CMK (cell line): ENCODE results near the gene UGT2B17.
"Not testable (repeated sequence)": the region's sequence is repeated elsewhere in the genome, so short reads cannot be mapped to it uniquely, and the experiment has no call there.

Experiments
- DNase-seq: peaks from one replicate; pipeline ENCODE4 v3.0.0-alpha.2; 2010; ENCODE audit warnings: low read depth

Gene UGT2B17

GRCh38 chr4:68576272-68577125 is at the start of gene UGT2B17:
TSS of gene UGT2B17 (minus strand) at chr4:68576322. CDS start at chr4:68568484, 7,838 bp downstream.
- DNase-seq: no peak

- DNase-seq: not testable (repeated sequence)
Measured at GRCh38 chr4:68622731-68623130, 46.6 kb upstream of the UGT2B17 start.

GRCh38 chr4:68617003-68617698 is 41.0 kb upstream of the UGT2B17 start:
- no peak for DNase-seq

GRCh38 chr4:68615699-68616422 is 39.7 kb upstream of the UGT2B17 start:
- no peak for DNase-seq

GRCh38 chr4:68613752-68614151 is 37.6 kb upstream of the UGT2B17 start:
- no peak for DNase-seq

GRCh38 chr4:68606240-68606639 is 30.1 kb upstream of the UGT2B17 start:
- DNase-seq: no peak

GRCh38 chr4:68599150-68599549 is 23.0 kb upstream of the UGT2B17 start:
- no peak for DNase-seq

- no peak for DNase-seq
Measured at GRCh38 chr4:68597482-68597881, 21.4 kb upstream of the UGT2B17 start.

- no peak for DNase-seq
Measured at GRCh38 chr4:68594678-68595077, 18.6 kb upstream of the UGT2B17 start.

- no peak for DNase-seq
Measured at GRCh38 chr4:68593112-68593511, 17.0 kb upstream of the UGT2B17 start.

GRCh38 chr4:68592673-68593072 is 16.6 kb upstream of the UGT2B17 start:
- no peak for DNase-seq

- DNase-seq: no peak
Measured at GRCh38 chr4:68591204-68591603, 15.1 kb upstream of the UGT2B17 start.

GRCh38 chr4:68589790-68590189 is 13.7 kb upstream of the UGT2B17 start:
- no peak for DNase-seq

- no peak for DNase-seq
Measured at GRCh38 chr4:68582339-68582717, 6.2 kb upstream of the UGT2B17 start.

GRCh38 chr4:68581383-68582338 is 5.5 kb upstream of the UGT2B17 start:
- no peak for DNase-seq

GRCh38 chr4:68577590-68577989 is 1.5 kb upstream of the UGT2B17 start:
- DNase-seq: no peak

- DNase-seq: not testable (repeated sequence)
Measured at GRCh38 chr4:68575636-68576035, 486 bp downstream of the UGT2B17 start.

GRCh38 chr4:68575081-68575480 is 1.0 kb downstream of the UGT2B17 start:
- DNase-seq: no peak

- DNase-seq: no peak
Measured at GRCh38 chr4:68572653-68573170, 3.4 kb downstream of the UGT2B17 start.

GRCh38 chr4:68570122-68570507 is 6.0 kb downstream of the UGT2B17 start:
- DNase-seq: no peak

- no peak for DNase-seq
Measured at GRCh38 chr4:68569466-68570121, 6.5 kb downstream of the UGT2B17 start.
